Astrocyte of the hippocampus (primary cell): ENCODE measurements around the gene MUC5B.

ENCODE experiments used
- DNase-seq: peaks from one replicate; pipeline ENCODE4 v3.0.0; 2011; ENCODE audit warnings: low read depth, low spot score

Gene MUC5B

GRCh38 chr11:1219834-1220815, 2.7 kb upstream of the MUC5B start:
- DNase-seq, result no peak

- DNase-seq, result no peak
Measured at GRCh38 chr11:1220941-1221721, 1.7 kb upstream of the MUC5B start.

GRCh38 chr11:1221848-1222311, 986 bp upstream of the MUC5B start:
- DNase-seq, result no peak

GRCh38 chr11:1223346-1224110, 662 bp downstream of the MUC5B start:
- no peak for DNase-seq

GRCh38 chr11:1224111-1224490, 1.2 kb downstream of the MUC5B start:
- no peak for DNase-seq

GRCh38 chr11:1224491-1225385, 1.9 kb downstream of the MUC5B start:
- DNase-seq, result no peak

GRCh38 chr11:1225386-1226225, 2.7 kb downstream of the MUC5B start:
- DNase-seq, result no peak

- no peak for DNase-seq
Measured at GRCh38 chr11:1226226-1226985, 3.5 kb downstream of the MUC5B start.

- no peak for DNase-seq
Measured at GRCh38 chr11:1226986-1227550, 4.2 kb downstream of the MUC5B start.

GRCh38 chr11:1227551-1228100, 4.8 kb downstream of the MUC5B start:
- DNase-seq, result no peak

- no peak for DNase-seq
Measured at GRCh38 chr11:1228101-1228821, 5.4 kb downstream of the MUC5B start.

GRCh38 chr11:1228921-1229451, 6.1 kb downstream of the MUC5B start:
- DNase-seq, result no peak

GRCh38 chr11:1229471-1230120, 6.7 kb downstream of the MUC5B start:
- DNase-seq, result no peak

- DNase-seq, result no peak
Measured at GRCh38 chr11:1230121-1230455, 7.2 kb downstream of the MUC5B start.

GRCh38 chr11:1230456-1231395, 7.9 kb downstream of the MUC5B start:
- DNase-seq, result no peak
